HG03045 (cell line): ENCODE measurements around the gene ZBTB48.
"Not testable (repeated sequence)": the region's sequence is repeated elsewhere in the genome, so short reads cannot be mapped to it uniquely, and the experiment has no call there.

Experiments
- ATAC-seq: cut with Tn5 transposase; IDR thresholded peaks from one replicate; pipeline ENCODE4 v1.9.1; 2021; ENCODE audit warnings: mild to moderate bottlenecking, moderate library complexity; ENCODE audit not compliant: unreplicated experiment

The ZBTB48 gene

DNA sequence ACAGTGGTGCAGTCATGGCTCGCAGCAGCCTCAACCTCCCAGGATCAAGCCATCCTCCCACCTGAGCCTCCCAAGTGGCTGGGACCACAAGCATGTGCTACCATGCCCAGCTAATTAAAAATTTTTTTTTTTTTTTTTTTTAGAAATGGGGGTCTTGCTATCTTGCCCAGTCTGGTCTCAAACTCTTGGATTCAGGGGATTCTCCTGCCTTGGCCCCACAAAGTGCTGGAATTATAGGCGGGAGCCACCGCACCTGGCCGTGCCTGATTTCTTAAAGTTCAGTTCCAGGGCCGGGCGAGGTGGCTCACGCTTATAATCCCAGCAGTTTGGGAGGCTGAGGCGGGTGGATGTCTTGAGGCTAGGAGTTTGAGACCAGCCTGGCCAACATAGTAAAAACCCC lies 51.3 kb downstream of the ZBTB48 start:
- ATAC-seq, result no peak

GRCh38 chr1:6632588-6633514 lies 53.1 kb downstream of the ZBTB48 start:
- no peak for ATAC-seq

- no peak for ATAC-seq
These were observed 54.7 kb downstream of the ZBTB48 start for GRCh38 chr1:6634371-6635052.

DNA sequence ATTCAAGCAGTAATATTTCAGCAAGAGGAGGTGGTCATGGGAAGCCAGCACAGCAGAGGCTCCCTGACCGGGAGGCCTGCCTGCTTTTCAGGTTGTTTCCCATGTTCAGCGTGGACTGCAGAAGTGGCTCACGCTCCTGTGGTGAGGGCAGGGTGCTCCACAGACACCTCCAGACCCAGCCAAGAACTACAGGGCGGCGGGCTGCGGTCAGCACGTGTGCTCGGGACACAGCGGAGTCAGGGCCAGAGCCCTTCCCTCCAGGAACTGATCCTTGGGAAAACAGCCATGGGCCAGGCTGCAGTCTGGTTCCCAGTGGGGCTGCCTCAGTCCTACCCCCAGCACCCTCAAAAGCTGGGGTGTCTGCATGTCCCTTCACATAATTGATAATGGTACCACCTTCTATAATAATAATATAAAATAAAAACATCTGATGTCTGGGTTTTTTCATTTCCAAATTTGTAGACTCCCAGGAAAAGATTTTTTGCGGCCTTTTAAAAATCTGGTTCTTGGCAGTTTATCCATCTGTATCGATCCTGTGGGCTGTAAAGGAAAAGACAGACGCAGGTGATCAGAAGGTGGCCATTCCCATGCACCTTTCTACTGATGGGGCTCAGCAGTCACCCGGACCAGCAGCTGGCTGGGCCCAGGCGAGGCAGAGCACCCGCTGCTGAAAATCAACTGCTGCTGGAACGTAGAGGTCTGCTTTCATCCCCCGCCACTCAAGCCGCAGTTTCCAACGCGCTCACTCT lies 55.5 kb downstream of the ZBTB48 start:
- no peak for ATAC-seq

DNA sequence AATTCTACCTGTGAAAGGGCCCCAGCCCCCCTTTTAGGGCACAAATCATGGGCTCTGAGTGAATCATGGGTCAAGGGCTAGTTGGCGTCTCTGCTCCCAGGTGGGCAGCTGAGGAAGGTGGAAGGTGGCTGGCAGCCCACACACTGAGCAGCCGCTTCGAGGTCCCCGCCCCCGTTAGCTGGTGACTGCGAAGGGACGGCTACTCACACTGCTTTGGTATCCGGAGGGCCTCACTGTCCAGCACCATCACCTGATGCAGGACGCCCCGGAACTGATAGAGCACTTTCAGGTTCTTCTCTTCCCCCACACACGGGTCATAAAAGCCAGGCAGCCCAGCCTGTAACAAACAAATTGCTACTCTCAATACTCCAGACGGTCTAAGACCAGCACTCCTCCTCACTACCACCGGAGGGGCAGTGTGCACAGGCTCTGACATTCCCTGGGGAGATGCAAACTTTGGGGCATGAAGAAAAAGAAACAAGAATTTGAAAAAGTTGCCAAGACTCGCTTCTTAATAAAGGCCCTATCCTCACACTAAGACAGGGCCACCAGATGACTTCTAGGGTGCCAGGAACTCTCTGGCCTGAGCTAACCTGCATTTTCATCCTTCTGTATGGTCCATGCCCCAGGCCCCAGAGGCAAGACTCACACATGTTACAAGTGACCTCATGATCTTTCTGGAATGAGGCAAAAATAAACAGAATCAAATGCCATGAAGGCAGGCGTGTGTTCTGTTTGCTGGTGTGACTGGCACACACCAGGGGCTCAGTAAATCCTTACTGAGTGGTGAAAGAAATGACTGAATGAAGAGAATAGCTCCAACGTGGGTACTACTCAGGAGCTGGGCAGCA lies 56.3 kb downstream of the ZBTB48 start:
- no peak for ATAC-seq

GRCh38 chr1:6636778-6637177 lies 57.0 kb downstream of the ZBTB48 start:
- ATAC-seq, result not testable (repeated sequence)

DNA sequence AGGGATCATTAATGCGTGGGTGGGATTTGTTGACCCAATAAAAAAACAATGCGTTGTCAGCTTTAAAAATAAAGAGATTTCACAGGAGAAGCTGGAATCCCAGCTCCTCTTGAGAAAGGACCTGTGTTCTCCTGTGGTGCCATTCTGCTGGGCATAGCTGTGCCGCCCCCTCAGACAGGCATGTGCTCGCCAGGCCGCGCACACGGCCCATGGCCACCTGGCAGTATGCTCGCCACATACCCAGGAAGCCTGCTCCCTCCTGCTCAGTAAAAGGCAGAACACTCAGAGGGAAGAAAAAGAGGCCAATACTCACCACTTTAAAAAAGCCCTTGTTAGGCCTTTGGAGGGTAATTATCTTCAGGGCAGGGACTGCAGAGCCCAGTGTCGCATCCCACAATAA lies 58.0 kb downstream of the ZBTB48 start:
- no peak for ATAC-seq

GRCh38 chr1:6638226-6638625 lies 58.4 kb downstream of the ZBTB48 start:
- no peak for ATAC-seq
